Transverse colon (tissue), 4 donors: Measurements from ENCODE around the gene RUNX1. TPM values are rescaled to one million over a fixed set of nuclear protein-coding genes. Genes with fewer than 3 reads are reported as not detected.

Experiments used
- DNase-seq: peaks from one replicate; pipeline ENCODE4 v3.0.0-alpha.2; 2019
- H3K27ac ChIP-seq, 4 donors: fragments of 200-600 bp; sonication (generic); 2 replicates each; pipeline ENCODE4 v1.5.1; 2016 to 2018; ENCODE audit warnings: inconsistent platforms in 4 of 4
- H3K27me3 ChIP-seq: fragments of 200-600 bp; sonication (generic); 2 replicates; pipeline ENCODE4 v1.5.1; 2017; ENCODE audit warnings: inconsistent platforms
- H3K36me3 ChIP-seq, 4 donors: fragments of 200-600 bp; sonication (generic); 2 replicates each; pipeline ENCODE4 v1.5.1; 2017 to 2019; ENCODE audit warnings: inconsistent platforms in 4 of 4
- H3K4me1 ChIP-seq, 4 donors: fragments of 200-600 bp; sonication (generic); 2 replicates each; pipeline ENCODE4 v1.5.1; 2017 to 2020; ENCODE audit warnings: inconsistent platforms in 4 of 4
- H3K4me3 ChIP-seq, 4 donors: fragments of 200-600 bp; sonication (generic); 1 replicate in 1 of 4; 2 replicates in 3 of 4; pipeline versions ENCODE4 v1.5.1 to v1.6.1; 2017 to 2019; ENCODE audit warnings: inconsistent platforms in 4 of 4
- H3K9me3 ChIP-seq, 2 donors: fragments of 200-600 bp; sonication (generic); 2 replicates each; pipeline ENCODE4 v1.5.1; 2017 to 2019; ENCODE audit warnings: inconsistent platforms in 2 of 2
- EP300 ChIP-seq: sonication (generic); formaldehyde crosslinking; IDR thresholded peaks from one replicate; pipeline ENCODE4 v1.6.1; 2017; ENCODE audit warnings: antibody characterized with exemption, low read depth
- POLR2A ChIP-seq: fragments of 450-650 bp; IDR thresholded peaks from one replicate; pipeline ENCODE4 v1.6.1; 2016; ENCODE audit warnings: antibody characterized with exemption, mild to moderate bottlenecking, moderate library complexity
- POLR2AphosphoS5 ChIP-seq, 3 donors: sonication (generic); formaldehyde crosslinking; IDR thresholded peaks; one replicate each; pipeline ENCODE4 v1.6.1; 2016; ENCODE audit warnings: antibody characterized with exemption in 3 of 3
- WGBS, 2 donors: methylation state at CpG; one replicate each; pipeline ENCODE4 v1.1.5; 2018; ENCODE audit warnings: low coverage in 1 of 2; 5-methylcytosine and 5-hydroxymethylcytosine counted together
- in situ Hi-C, 4 donors: fragments of 200-750 bp; cut with MboI; loops; one replicate each; pipeline versions ENCODE4 v1.15.0 to v1.15.1; 2017; ENCODE audit warnings: low sequenced_read_pairs in 3 of 4, low pct_ligation_motif_present in 1 of 4, low pct_unique_long_range_greater_than_20kb in 1 of 4
- intact Hi-C: fragments of 100-400 bp; cut with DNase I; formaldehyde crosslinking; loops from one replicate; pipeline ENCODE4 v1.15.1; 2023; ENCODE audit warnings: low total_unique reads
- total RNA-seq, 4 donors: library from RNA; depleted of rRNA; stranded (reverse); fragments of >200 nt; gene quantifications; one replicate each; pipeline ENCODE4 v1.1.0, GENCODE V29; 2016
- TF ChIP-seq, protein P1 (sequence below), 5 experiments: fragments of 200-600 bp in 3 of 5; fragments of 450-650 bp in 2 of 5; sonication (generic) in 3 of 5; IDR thresholded peaks; 1 replicate in 2 of 5; 2 replicates in 3 of 5; pipeline ENCODE4 v1.5.1; 2016 to 2017; ENCODE audit warnings: antibody characterized with exemption in 5 of 5, inconsistent platforms in 3 of 5, mild to moderate bottlenecking in 2 of 5, moderate library complexity in 1 of 5

RUNX1 gene
- total RNA-seq, 4 donors from 2014 or later = 8.3 to 60.1 (median 34.7) TPM

DNA sequence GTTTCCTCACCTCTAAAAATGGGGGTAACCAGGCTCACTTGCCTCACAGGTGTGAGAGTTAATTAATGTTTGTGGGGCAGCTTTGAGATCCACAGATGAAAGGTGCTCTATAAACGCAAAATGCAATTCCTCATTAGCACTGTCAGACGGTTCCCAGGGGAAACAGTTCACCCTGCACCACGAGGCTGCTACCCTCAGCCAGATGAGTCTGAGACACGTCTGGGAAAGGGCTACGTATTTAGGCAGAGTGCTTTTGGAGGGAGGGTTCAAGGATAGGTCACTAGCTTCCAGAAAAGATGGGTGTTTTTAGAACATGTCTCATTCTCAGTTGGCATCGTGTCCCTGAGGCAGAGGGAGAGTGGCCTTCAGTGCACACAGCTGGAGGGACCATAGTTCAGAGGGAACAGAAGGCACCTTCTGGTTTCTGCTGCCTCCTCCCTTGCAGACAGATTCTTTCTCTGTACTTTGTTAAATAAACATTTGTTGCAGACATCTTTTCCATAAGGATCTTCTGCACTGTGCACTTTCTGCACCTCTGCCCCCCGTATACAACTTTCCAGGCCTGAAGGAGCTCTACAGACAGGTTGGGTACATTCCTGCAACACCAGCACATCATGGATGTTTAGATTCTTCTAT is 240.4 kb downstream of the RUNX1 start:
- in situ Hi-C loops = loop anchor here in 1 of 4 donors (10.0 kb wide), 1 partner anchor 66 kb away; no protein-coding TSS in a partner anchor
- no peaks in the 10 kb centered on the region for H3K27me3 ChIP-seq
- no peaks in the 10 kb centered on the region for H3K36me3 ChIP-seq
- H3K4me1 ChIP-seq = peaks cover 0 to 30% (median 18%) of the 10 kb centered on the region in 4 donors
- H3K4me3 ChIP-seq = no peak overlapping the region
- WGBS, 2 donors = 52 to 80% methylated on average over 1 to 7 of the region's 7 CpGs
- TF ChIP-seq, protein P1, sequence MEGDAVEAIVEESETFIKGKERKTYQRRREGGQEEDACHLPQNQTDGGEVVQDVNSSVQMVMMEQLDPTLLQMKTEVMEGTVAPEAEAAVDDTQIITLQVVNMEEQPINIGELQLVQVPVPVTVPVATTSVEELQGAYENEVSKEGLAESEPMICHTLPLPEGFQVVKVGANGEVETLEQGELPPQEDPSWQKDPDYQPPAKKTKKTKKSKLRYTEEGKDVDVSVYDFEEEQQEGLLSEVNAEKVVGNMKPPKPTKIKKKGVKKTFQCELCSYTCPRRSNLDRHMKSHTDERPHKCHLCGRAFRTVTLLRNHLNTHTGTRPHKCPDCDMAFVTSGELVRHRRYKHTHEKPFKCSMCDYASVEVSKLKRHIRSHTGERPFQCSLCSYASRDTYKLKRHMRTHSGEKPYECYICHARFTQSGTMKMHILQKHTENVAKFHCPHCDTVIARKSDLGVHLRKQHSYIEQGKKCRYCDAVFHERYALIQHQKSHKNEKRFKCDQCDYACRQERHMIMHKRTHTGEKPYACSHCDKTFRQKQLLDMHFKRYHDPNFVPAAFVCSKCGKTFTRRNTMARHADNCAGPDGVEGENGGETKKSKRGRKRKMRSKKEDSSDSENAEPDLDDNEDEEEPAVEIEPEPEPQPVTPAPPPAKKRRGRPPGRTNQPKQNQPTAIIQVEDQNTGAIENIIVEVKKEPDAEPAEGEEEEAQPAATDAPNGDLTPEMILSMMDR (IDR thresholded peaks at IDR 0.05) = no peak
- TF ChIP-seq EP300 = no peak
- TF ChIP-seq POLR2A = no peak
- no peak for TF ChIP-seq POLR2AphosphoS5 (IDR thresholded peaks at IDR 0.05)
- no peaks in the 10 kb centered on the region for H3K9me3 ChIP-seq
- intact Hi-C loops = no loop called here
- DNase-seq = no peak
- peak overlapping the region; percentile 56 to 65 (median 60) for H3K27ac ChIP-seq

DNA sequence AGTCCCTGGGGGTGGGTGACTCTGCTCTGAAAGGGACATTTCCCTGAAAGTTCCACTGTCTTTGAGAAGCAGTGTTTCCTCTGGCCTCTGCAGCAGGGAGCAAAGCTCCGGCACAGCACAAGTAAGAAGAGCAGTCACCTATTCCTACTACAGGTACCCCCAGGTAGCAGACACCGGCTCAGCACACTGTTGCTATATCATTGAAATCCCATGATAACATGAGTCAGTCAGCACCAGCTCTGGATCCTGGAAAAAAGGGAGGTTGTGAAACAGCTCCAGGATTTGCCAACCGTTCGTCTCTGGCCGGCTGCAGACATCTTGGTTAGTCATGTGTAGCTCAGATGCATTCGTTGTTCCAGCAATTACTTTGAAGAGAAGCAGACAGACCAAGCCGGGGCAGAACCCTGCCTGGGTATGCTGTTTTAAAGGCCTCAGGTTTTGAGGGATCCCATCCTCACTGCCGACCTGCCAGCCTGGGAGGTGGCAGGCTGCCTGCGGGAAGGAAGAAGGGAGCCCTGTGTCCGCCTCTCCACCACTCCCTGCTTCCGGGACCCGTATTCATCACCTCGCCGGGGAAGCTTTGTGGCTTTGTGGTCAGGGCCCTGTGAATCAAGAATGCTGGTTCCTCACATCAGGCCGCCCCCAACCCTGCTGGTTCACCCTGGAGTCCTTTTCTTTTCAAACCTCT is 241.1 kb downstream of the RUNX1 start:
- no peaks in the 10 kb centered on the region for H3K9me3 ChIP-seq
- H3K27ac ChIP-seq = peak overlapping the region; percentile 56 to 65 (median 60)
- no peaks in the 10 kb centered on the region for H3K27me3 ChIP-seq
- intact Hi-C loops (no loop called here), in situ Hi-C loops (loop anchor here in 1 of 4 donors (10.0 kb wide), 1 partner anchor 67 kb away; no protein-coding TSS in a partner anchor)
- 73% methylated on average over 15 of the region's 15 CpGs; no CpG with 5 or more reads in 1 of the 2 donors for WGBS, 2 donors
- peak in 2 of 3 donors; percentile 43 to 45 for TF ChIP-seq POLR2AphosphoS5 (IDR thresholded peaks at IDR 0.05)
- TF ChIP-seq, protein P1 (IDR thresholded peaks at IDR 0.05) = no peak
- H3K4me3 ChIP-seq = no peak overlapping the region
- H3K4me1 ChIP-seq = peaks cover 0 to 30% (median 18%) of the 10 kb centered on the region in 4 donors
- DNase-seq = no peak
- H3K36me3 ChIP-seq = no peaks in the 10 kb centered on the region

DNA sequence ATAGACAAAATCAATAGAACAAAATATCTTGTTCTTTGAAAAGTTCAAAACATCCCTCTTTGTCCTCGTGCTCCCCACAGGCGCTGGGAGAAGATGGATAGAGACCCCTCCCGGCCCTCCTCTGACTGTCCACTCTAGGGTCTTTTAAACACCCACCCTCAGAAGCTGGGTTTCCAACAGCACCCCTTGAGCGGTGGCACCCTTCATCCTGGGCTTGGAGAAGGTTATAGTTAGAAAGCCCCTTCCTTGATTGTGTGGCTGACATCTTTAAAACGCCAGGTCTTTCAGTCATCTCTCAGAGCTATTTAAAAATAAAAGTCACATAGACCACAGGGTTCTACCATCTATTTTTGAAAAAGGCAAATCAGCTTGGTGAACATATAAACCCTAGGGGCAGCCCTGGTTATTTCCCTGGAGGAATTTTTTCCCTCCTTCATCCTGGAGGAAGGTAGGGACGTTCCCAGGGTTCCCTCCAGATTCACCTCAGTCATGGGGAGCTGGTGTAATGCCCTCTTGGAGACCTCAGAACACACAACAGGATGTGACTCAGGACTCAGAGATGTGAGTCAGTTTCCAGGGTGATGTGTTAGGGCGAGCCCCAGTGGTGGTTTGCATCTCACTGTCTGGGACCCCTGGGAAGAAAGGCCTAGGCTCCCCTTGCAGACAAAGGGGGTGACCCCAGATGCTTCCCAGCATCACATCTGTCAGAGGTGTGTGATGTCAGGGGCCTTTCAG is 241.8 kb downstream of the RUNX1 start:
- no peaks in the 10 kb centered on the region for H3K9me3 ChIP-seq
- H3K4me3 ChIP-seq = no peak overlapping the region
- peak overlapping the region; percentile 52 to 65 (median 60) for H3K27ac ChIP-seq
- no peak for DNase-seq
- in situ Hi-C loops (loop anchor here in 1 of 4 donors (10.0 kb wide), 1 partner anchor 67 kb away; no protein-coding TSS in a partner anchor), intact Hi-C loops (no loop called here)
- H3K27me3 ChIP-seq = no peaks in the 10 kb centered on the region
- no peaks in the 10 kb centered on the region for H3K36me3 ChIP-seq
- peaks cover 0 to 31% (median 15%) of the 10 kb centered on the region in 4 donors for H3K4me1 ChIP-seq
- no peak for TF ChIP-seq EP300
- TF ChIP-seq, protein P1 (IDR thresholded peaks at IDR 0.05) = no peak
- TF ChIP-seq POLR2A = no peak
- TF ChIP-seq POLR2AphosphoS5 (IDR thresholded peaks at IDR 0.05) = no peak
- 80 to 95% methylated on average over 3 to 7 of the region's 7 CpGs for WGBS, 2 donors

DNA sequence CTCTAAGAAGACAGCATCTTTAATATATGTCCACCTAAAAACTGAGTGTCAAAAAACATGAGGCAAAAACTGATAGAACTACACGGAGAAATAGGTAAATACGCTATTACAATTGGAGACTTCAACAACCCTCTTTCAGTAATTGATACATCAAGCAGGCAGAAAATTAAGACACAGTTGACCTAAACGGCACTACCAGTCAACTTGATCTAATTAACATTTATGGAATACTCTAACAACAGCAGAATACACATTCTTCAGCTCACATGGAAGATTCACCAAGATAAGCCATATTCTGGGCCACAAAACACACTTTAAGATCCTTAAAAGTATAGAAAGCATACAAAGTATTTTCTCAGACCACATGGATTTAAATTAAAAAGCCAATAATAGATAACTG is 242.7 kb downstream of the RUNX1 start:
- Histone ChIP-seq H3K4me1 (peaks cover 0 to 31% (median 13%) of the 10 kb centered on the region in 4 donors), H3K27me3 (no peaks in the 10 kb centered on the region), H3K27ac (no peak overlapping the region), H3K9me3 (no peaks in the 10 kb centered on the region), H3K4me3 (no peak overlapping the region), H3K36me3 (no peaks in the 10 kb centered on the region)
- WGBS, 2 donors = 94 to 95% methylated on average over 3 of the region's 3 CpGs
- in situ Hi-C loops (loop anchor here in 1 of 4 donors (10.0 kb wide), 1 partner anchor 68 kb away; no protein-coding TSS in a partner anchor), intact Hi-C loops (no loop called here)
- TF ChIP-seq, protein P1 (IDR thresholded peaks at IDR 0.05) = no peak
- DNase-seq = no peak
